ENCODE results near the gene XPNPEP2.

DNA sequence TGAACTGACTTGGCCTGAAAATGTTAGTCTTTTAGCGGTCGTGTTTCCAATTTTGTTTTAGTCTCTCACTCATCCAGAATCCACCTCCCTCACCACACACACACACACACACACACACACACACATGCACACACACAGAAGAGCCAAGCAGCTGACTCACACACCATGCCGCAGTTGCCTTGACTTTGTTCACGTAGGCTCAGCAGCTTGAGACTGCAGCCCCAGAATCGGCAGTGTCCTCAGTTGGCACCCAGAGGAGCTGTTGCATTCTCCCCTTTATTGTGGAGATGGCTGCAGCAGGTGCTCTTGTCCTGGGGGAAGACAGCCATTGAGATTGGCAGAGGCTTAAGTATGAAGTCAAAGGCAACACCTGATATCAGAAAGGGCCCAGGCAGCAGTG is 20.9 kb upstream of the XPNPEP2 start:
- TF ChIP-seq, protein P1, sequence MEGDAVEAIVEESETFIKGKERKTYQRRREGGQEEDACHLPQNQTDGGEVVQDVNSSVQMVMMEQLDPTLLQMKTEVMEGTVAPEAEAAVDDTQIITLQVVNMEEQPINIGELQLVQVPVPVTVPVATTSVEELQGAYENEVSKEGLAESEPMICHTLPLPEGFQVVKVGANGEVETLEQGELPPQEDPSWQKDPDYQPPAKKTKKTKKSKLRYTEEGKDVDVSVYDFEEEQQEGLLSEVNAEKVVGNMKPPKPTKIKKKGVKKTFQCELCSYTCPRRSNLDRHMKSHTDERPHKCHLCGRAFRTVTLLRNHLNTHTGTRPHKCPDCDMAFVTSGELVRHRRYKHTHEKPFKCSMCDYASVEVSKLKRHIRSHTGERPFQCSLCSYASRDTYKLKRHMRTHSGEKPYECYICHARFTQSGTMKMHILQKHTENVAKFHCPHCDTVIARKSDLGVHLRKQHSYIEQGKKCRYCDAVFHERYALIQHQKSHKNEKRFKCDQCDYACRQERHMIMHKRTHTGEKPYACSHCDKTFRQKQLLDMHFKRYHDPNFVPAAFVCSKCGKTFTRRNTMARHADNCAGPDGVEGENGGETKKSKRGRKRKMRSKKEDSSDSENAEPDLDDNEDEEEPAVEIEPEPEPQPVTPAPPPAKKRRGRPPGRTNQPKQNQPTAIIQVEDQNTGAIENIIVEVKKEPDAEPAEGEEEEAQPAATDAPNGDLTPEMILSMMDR (conservative IDR thresholded peaks at IDR 0.05; ENCODE audit: low read depth, low read length): no peak
- TF ChIP-seq EZH2 (IDR thresholded peaks at IDR 0.05; ENCODE audit: low read length, unreplicated experiment) (no peak), EZH2phosphoT487 (IDR thresholded peaks at IDR 0.05; ENCODE audit: borderline replicate concordance, low read length) (no peak)
